B cell (primary cell): ENCODE results near the gene CRYAA.
"Not testable (repeated sequence)": the region's sequence is repeated elsewhere in the genome, so short reads cannot be mapped to it uniquely, and the experiment has no call there.

Experiments
- CTCF ChIP-seq: fragments of 200-600 bp; IDR thresholded peaks from one replicate; pipeline ENCODE4 v1.8.0; 2022; ENCODE audit warnings: antibody characterized with exemption, mild to moderate bottlenecking
- EZH2 ChIP-seq: IDR thresholded peaks from 2 replicates; pipeline ENCODE4 v1.6.1; 2012; ENCODE audit warnings: borderline replicate concordance, low read depth, mild to moderate bottlenecking, moderate library complexity, low read length; ENCODE audit not compliant: insufficient read depth, poor library complexity, severe bottlenecking

- TF ChIP-seq EZH2, CTCF: not testable (repeated sequence)
These were observed 1.1 kb downstream of the CRYAA start for GRCh38 chr21:43169891-43170290.
